Ovary (tissue), 3 donors: ENCODE results near the gene CTSW.

ENCODE experiments used
- CTCF ChIP-seq, 3 donors: fragments of 450-650 bp in 2 of 3; fragments of 200-600 bp in 1 of 3; IDR thresholded peaks; one replicate each; pipeline versions ENCODE4 v1.5.1 to v1.8.0; 2016 to 2022; ENCODE audit warnings: antibody characterized with exemption in 3 of 3, mild to moderate bottlenecking in 1 of 3
- EP300 ChIP-seq: sonication (generic); formaldehyde crosslinking; IDR thresholded peaks from one replicate; pipeline ENCODE4 v1.6.1; 2017; ENCODE audit warnings: antibody characterized with exemption
- donor health status: DM: no; HTN: no; CAD: no.

GRCh38 chr11:65842144-65842543 lies 37.5 kb upstream of the CTSW start:
- TF ChIP-seq CTCF (IDR thresholded peaks at IDR 0.05) = no peak
- TF ChIP-seq EP300 = no peak
